GM19238 (cell line): ENCODE data around the gene KRTAP10-2.

Experiments
- DNase-seq: peaks from one replicate; pipeline ENCODE4 v3.0.0; 2011; ENCODE audit warnings: low spot score; ENCODE audit not compliant: insufficient read length

Gene KRTAP10-2

GRCh38 chr21:44540741-44541288 lies 10.5 kb downstream of the KRTAP10-2 start:
- DNase-seq = no peak

GRCh38 chr21:44539991-44540666 lies 11.2 kb downstream of the KRTAP10-2 start, which contains the start of gene KRTAP10-1:
KRTAP10-1 (minus strand) TSS chr21:44540195; CDS start chr21:44540150, 45 bp downstream.
- DNase-seq = no peak

- no peak for DNase-seq
Measured at GRCh38 chr21:44539046-44539445, 12.3 kb downstream of the KRTAP10-2 start.

GRCh38 chr21:44537930-44538911 lies 13.1 kb downstream of the KRTAP10-2 start:
- no peak for DNase-seq

GRCh38 chr21:44535963-44536362 lies 15.3 kb downstream of the KRTAP10-2 start:
- DNase-seq = no peak

GRCh38 chr21:44534688-44535087 lies 16.6 kb downstream of the KRTAP10-2 start:
- no peak for DNase-seq

- no peak for DNase-seq
Measured at GRCh38 chr21:44533891-44534627, 17.2 kb downstream of the KRTAP10-2 start.

GRCh38 chr21:44533121-44533890 lies 18.0 kb downstream of the KRTAP10-2 start:
- DNase-seq = no peak

- DNase-seq = no peak
Measured at GRCh38 chr21:44532712-44533111, 18.6 kb downstream of the KRTAP10-2 start.

- no peak for DNase-seq
Measured at GRCh38 chr21:44531606-44532564, 19.4 kb downstream of the KRTAP10-2 start.

GRCh38 chr21:44530903-44531605 lies 20.3 kb downstream of the KRTAP10-2 start:
- no peak for DNase-seq

- no peak for DNase-seq
Measured at GRCh38 chr21:44530221-44530902, 20.9 kb downstream of the KRTAP10-2 start.

- no peak for DNase-seq
Measured at GRCh38 chr21:44529503-44530125, 21.7 kb downstream of the KRTAP10-2 start.

- no peak for DNase-seq
Measured at GRCh38 chr21:44529011-44529421, 22.3 kb downstream of the KRTAP10-2 start.

GRCh38 chr21:44528634-44528995 lies 22.7 kb downstream of the KRTAP10-2 start:
- DNase-seq = no peak

- DNase-seq = no peak
Measured at GRCh38 chr21:44527983-44528633, 23.2 kb downstream of the KRTAP10-2 start.
